NT2/D1 (cell line): ENCODE measurements around the gene GLB1L.

ENCODE experiments used
- SUZ12 ChIP-seq: IDR thresholded peaks from 2 replicates; pipeline ENCODE4 v1.6.1; 2011; ENCODE audit not compliant: insufficient read length, insufficient read depth; ENCODE audit errors: extremely low read depth
- YY1 ChIP-seq: IDR thresholded peaks from 2 replicates; pipeline ENCODE4 v1.6.1; 2011; ENCODE audit not compliant: insufficient read length, insufficient read depth
- ZNF274 ChIP-seq: IDR thresholded peaks from 2 replicates; pipeline ENCODE4 v1.6.1; 2011; ENCODE audit warnings: mild to moderate bottlenecking, low read depth, low read length

GRCh38 chr2:219245899-219246230, 621 bp upstream of the GLB1L start:
- no peak for TF ChIP-seq SUZ12
- TF ChIP-seq ZNF274, result no peak
- no peak for TF ChIP-seq YY1
